PC-3 (cell line): Measurements from ENCODE around the gene KLF4.

Experiments used
- CTCF ChIP-seq: fragments of 300-600 bp; sonication (generic); conservative IDR thresholded peaks from 2 replicates; pipeline ENCODE4 v1.5.1; 2017; ENCODE audit warnings: antibody characterized with exemption, low read depth, mild to moderate bottlenecking, low read length
- EZH2 ChIP-seq: fragments of 300-600 bp; sonication (generic); IDR thresholded peaks from one replicate; pipeline ENCODE4 v1.6.1; 2017; ENCODE audit warnings: antibody characterized with exemption, mild to moderate bottlenecking, low read length; ENCODE audit not compliant: unreplicated experiment
- EZH2phosphoT487 ChIP-seq: fragments of 300-600 bp; sonication (generic); IDR thresholded peaks from 2 replicates; pipeline ENCODE4 v1.6.1; 2018; ENCODE audit warnings: mild to moderate bottlenecking, antibody characterized with exemption, low read length, borderline replicate concordance

GRCh38 chr9:107487521-107488374 lies 1.8 kb downstream of the KLF4 start:
- TF ChIP-seq CTCF (peak; percentile 70), EZH2 (no peak), EZH2phosphoT487 (peak; percentile 88)
